Keratinocyte (primary cell): ENCODE data around the gene MYRIP. TPM values are rescaled to one million over a fixed set of nuclear protein-coding genes. Genes with fewer than 3 reads are reported as not detected.
"Not testable (repeated sequence)": the region's sequence is repeated elsewhere in the genome, so short reads cannot be mapped to it uniquely, and the experiment has no call there.

Experiments
- DNase-seq: peaks from one replicate; pipeline ENCODE4 v3.0.0-alpha.2; 2011; ENCODE audit warnings: low read depth, missing footprints, low spot score
- FAIRE-seq: peaks from 2 replicates; lab custom pipeline; 2011; peaks lifted over from hg19 to GRCh38; lab: Jason Lieb, UNC
- H2AFZ ChIP-seq: 2 replicates; pipeline ENCODE4 v1.6.0; 2012; ENCODE audit warnings: low read length, control low read depth, inconsistent platforms; ENCODE audit not compliant: control insufficient read depth
- H3K27ac ChIP-seq: 2 replicates; pipeline ENCODE4 v1.5.1; 2011; ENCODE audit warnings: low read length; ENCODE audit not compliant: control insufficient read depth, insufficient read depth
- H3K27me3 ChIP-seq: 3 replicates; pipeline ENCODE4 v1.6.0; 2011; ENCODE audit warnings: low read length; ENCODE audit not compliant: control insufficient read depth, insufficient read depth; ENCODE audit errors: extremely low read depth
- H3K36me3 ChIP-seq, 2 experiments: 2 replicates in 1 of 2; 3 replicates in 1 of 2; pipeline ENCODE4 v1.5.1; 2011; ENCODE audit warnings: low read length in 2 of 2, mild to moderate bottlenecking in 1 of 2; ENCODE audit not compliant: control insufficient read depth in 2 of 2, insufficient read depth in 2 of 2; ENCODE audit errors: extremely low read depth in 1 of 2
- H3K4me1 ChIP-seq: 3 replicates; pipeline ENCODE4 v1.5.1; 2011; ENCODE audit warnings: low read length; ENCODE audit not compliant: control insufficient read depth, insufficient read depth; ENCODE audit errors: extremely low read depth
- H3K4me2 ChIP-seq: 3 replicates; pipeline ENCODE4 v1.6.0; 2011; ENCODE audit warnings: low read depth, low read length; ENCODE audit not compliant: control insufficient read depth, insufficient read depth; ENCODE audit errors: extremely low read depth
- H3K4me3 ChIP-seq, 3 experiments: fragments of 200-600 bp in 1 of 3; sonication (generic) in 1 of 3; 2 replicates in 2 of 3; 3 replicates in 1 of 3; pipeline ENCODE4 v1.5.1; 2011 to 2016; ENCODE audit warnings: low read length in 3 of 3, mild to moderate bottlenecking in 3 of 3, control low read depth in 2 of 3, inconsistent platforms in 1 of 3, low read depth in 1 of 3, mixed read lengths in 1 of 3, mixed run types in 1 of 3, moderate library complexity in 1 of 3; ENCODE audit not compliant: control insufficient read depth in 2 of 3, insufficient read depth in 2 of 3; ENCODE audit errors: extremely low read depth in 1 of 3
- H3K79me2 ChIP-seq: 2 replicates; pipeline ENCODE4 v1.6.0; 2012; ENCODE audit warnings: low read length; ENCODE audit not compliant: control insufficient read depth, insufficient read depth
- H3K9ac ChIP-seq: 3 replicates; pipeline ENCODE4 v1.6.0; 2011; ENCODE audit warnings: low read length; ENCODE audit not compliant: control insufficient read depth, insufficient read depth; ENCODE audit errors: extremely low read depth
- H3K9me1 ChIP-seq: 3 replicates; pipeline ENCODE4 v1.6.0; 2011; ENCODE audit warnings: low read length; ENCODE audit not compliant: control insufficient read depth, insufficient read depth; ENCODE audit errors: extremely low read depth
- H3K9me3 ChIP-seq: 2 replicates; pipeline ENCODE4 v1.5.1; 2012; ENCODE audit warnings: low read depth, low read length; ENCODE audit not compliant: control insufficient read depth
- H4K20me1 ChIP-seq: 3 replicates; pipeline ENCODE4 v1.6.0; 2011; ENCODE audit warnings: low read length; ENCODE audit not compliant: control insufficient read depth, insufficient read depth; ENCODE audit errors: extremely low read depth
- EZH2 ChIP-seq: IDR thresholded peaks from one replicate; pipeline ENCODE4 v1.6.1; 2012; ENCODE audit warnings: inconsistent platforms, mild to moderate bottlenecking, low read length, moderate library complexity
- dilution Hi-C: fragments of 300-500 bp; cut with MboI; formaldehyde crosslinking; loops from one replicate; pipeline ENCODE4 v1.7.0; 2020; ENCODE audit warnings: low sequenced_read_pairs; ENCODE audit not compliant: extremely low pct_ligation_motif_present
- polyA plus RNA-seq, 5 experiments: library from polyadenylated mRNA; depleted of rRNA in 3 of 5; stranded (reverse) in 3 of 5; stranded (forward) in 1 of 5; unstranded in 1 of 5; fragments of >200 nt; gene quantifications; 1 replicate in 1 of 5; 2 replicates in 3 of 5; 3 replicates in 1 of 5; pipeline versions ENCODE4 v1.2.1 to v1.2.3, GENCODE V29; 2011 to 2012; ENCODE audit warnings: missing spikeins in 2 of 5, low read depth in 1 of 5, low replicate concordance in 1 of 5
- TF ChIP-seq, protein P1 (sequence below), 3 experiments: IDR thresholded peaks in 1 of 3; conservative IDR thresholded peaks in 1 of 3; optimal IDR thresholded peaks in 1 of 3; 2 replicates in 2 of 3; 3 replicates in 1 of 3; pipeline versions ENCODE3 to v1.5.1; 2011; ENCODE audit warnings: low read length in 3 of 3, mild to moderate bottlenecking in 3 of 3, moderate library complexity in 2 of 3, control low read depth in 1 of 3, inconsistent platforms in 1 of 3; ENCODE audit not compliant: insufficient read depth in 2 of 3; ENCODE audit errors: extremely low read depth in 1 of 3

MYRIP gene
- polyA plus RNA-seq, 1 donor (not counting 4 experiments of a cell fraction or from before 2014, with no cell fraction given): 0.01 TPM

DNA sequence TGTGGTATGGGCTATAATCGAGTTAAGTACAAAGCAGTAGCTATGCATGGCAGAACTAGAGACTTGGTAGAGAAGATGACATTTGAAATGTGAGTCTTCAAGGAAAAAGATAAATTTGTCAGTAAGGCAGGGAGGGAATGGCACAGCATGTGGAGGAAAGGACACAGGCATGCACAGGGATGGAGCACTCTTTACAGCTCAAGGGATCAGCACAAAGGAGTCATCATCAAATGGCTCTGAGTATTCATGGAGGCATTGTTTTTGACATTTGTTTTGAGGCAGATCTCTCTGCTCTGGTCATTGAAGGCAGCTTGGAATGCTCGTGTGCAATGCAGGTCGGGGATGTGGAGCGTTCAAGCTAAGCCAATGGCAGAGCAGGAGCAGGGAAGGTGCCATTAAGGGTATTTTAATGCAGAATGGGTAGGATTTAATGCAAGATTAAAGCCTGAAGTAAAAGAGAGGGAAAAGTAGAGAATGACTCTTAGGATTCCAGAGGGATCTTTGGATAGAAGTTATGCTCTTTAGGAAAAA lies 213.0 kb downstream of the MYRIP start:
- H3K9ac ChIP-seq: no peak overlapping the region
- H3K27ac ChIP-seq: no peak overlapping the region
- DNase-seq (no peak), FAIRE-seq (no peak)
- no peak overlapping the region for H3K4me3 ChIP-seq
- H3K79me2 ChIP-seq: no peaks in the 10 kb centered on the region
- no peaks in the 10 kb centered on the region for H4K20me1 ChIP-seq
- no peaks in the 10 kb centered on the region for H3K9me1 ChIP-seq
- TF ChIP-seq, protein P1, sequence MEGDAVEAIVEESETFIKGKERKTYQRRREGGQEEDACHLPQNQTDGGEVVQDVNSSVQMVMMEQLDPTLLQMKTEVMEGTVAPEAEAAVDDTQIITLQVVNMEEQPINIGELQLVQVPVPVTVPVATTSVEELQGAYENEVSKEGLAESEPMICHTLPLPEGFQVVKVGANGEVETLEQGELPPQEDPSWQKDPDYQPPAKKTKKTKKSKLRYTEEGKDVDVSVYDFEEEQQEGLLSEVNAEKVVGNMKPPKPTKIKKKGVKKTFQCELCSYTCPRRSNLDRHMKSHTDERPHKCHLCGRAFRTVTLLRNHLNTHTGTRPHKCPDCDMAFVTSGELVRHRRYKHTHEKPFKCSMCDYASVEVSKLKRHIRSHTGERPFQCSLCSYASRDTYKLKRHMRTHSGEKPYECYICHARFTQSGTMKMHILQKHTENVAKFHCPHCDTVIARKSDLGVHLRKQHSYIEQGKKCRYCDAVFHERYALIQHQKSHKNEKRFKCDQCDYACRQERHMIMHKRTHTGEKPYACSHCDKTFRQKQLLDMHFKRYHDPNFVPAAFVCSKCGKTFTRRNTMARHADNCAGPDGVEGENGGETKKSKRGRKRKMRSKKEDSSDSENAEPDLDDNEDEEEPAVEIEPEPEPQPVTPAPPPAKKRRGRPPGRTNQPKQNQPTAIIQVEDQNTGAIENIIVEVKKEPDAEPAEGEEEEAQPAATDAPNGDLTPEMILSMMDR (optimal IDR thresholded peaks at IDR 0.05 in 1 of 3, IDR thresholded peaks at IDR 0.05 in 1 of 3, conservative IDR thresholded peaks at IDR 0.05 in 1 of 3; ENCODE audit: extremely low read depth in 1 of 3, insufficient read depth in 2 of 3, low read length in 3 of 3): no peak
- no peak for TF ChIP-seq EZH2
- H3K27me3 ChIP-seq: no peaks in the 10 kb centered on the region
- H3K9me3 ChIP-seq: no peaks in the 10 kb centered on the region
- peaks cover 5% of the 10 kb centered on the region for H3K4me1 ChIP-seq
- no peaks in the 10 kb centered on the region for H3K36me3 ChIP-seq
- H3K4me2 ChIP-seq: no peak overlapping the region
- no peak overlapping the region for H2AFZ ChIP-seq
- dilution Hi-C loops: loop anchor here (25.0 kb wide), 1 partner anchor 165 kb away; no protein-coding TSS in a partner anchor

DNA sequence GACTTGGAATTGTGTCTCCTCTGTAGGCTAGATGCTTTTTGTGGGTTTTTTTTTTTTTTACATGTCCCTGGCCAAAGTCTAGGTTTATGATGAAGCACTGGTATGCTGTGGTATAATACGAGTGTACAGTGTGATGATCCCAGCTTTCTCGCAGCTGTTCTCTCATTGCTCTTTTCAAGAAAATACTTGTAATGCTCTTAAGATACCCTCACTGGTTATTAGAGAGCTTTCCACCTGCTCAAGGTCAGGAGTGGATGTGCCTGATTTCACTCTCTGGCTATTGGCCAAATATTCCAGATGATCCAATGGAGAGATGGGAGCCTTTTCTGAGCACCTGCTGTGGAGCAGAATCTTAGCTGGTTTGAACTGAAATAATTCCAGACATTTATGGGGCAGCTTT lies 215.1 kb downstream of the MYRIP start:
- dilution Hi-C loops: loop anchor here (25.0 kb wide), 1 partner anchor 163 kb away; no protein-coding TSS in a partner anchor
- no peak overlapping the region for H2AFZ ChIP-seq
- no peaks in the 10 kb centered on the region for H3K79me2 ChIP-seq
- no peaks in the 10 kb centered on the region for H3K9me1 ChIP-seq
- no peaks in the 10 kb centered on the region for H3K36me3 ChIP-seq
- no peak overlapping the region for H3K4me2 ChIP-seq
- FAIRE-seq (no peak), DNase-seq (no peak)
- H3K4me3 ChIP-seq: no peak overlapping the region
- no peaks in the 10 kb centered on the region for H3K27me3 ChIP-seq
- no peak overlapping the region for H3K9ac ChIP-seq
- H3K9me3 ChIP-seq: no peaks in the 10 kb centered on the region
- no peak overlapping the region for H3K27ac ChIP-seq
- H4K20me1 ChIP-seq: no peaks in the 10 kb centered on the region
- no peak for TF ChIP-seq EZH2
- TF ChIP-seq, protein P1 (optimal IDR thresholded peaks at IDR 0.05 in 1 of 3, IDR thresholded peaks at IDR 0.05 in 1 of 3, conservative IDR thresholded peaks at IDR 0.05 in 1 of 3; ENCODE audit: extremely low read depth in 1 of 3, insufficient read depth in 2 of 3, low read length in 3 of 3): no peak
- H3K4me1 ChIP-seq: peaks cover 5% of the 10 kb centered on the region

DNA sequence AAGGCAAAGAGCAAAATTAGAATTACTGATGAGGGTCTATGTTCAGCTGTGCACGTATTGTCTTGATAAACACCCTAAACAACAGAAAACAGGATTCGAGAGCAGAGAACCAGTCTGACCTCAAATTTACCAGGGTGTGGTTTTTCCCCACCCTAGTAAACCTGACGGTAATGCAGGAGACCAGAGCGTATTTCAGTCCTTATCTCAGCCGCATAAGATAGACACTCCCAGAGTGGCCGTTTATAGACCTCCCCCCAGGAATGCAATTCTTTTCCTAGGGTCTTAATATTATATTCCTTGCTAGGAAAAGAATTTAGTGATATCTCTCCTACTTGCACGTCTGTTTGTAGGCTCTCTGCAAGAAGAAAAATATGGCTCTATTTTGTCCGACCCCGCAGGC lies 216.5 kb downstream of the MYRIP start:
- dilution Hi-C loops: not testable (repeated sequence)

More for the DNA sequence above, 216.5 kb downstream of the MYRIP start:
- not testable (repeated sequence) for H3K27me3 ChIP-seq, H3K27ac ChIP-seq, H3K4me1 ChIP-seq, FAIRE-seq, H3K9ac ChIP-seq, H4K20me1 ChIP-seq, H3K36me3 ChIP-seq, H3K4me3 ChIP-seq, H3K9me3 ChIP-seq, H3K79me2 ChIP-seq, DNase-seq, H3K9me1 ChIP-seq, H2AFZ ChIP-seq, H3K4me2 ChIP-seq
